Sigmoid colon (tissue), 4 donors: ENCODE measurements around the gene GAB2.

Experiments
- EP300 ChIP-seq, 4 donors: sonication (generic); formaldehyde crosslinking; IDR thresholded peaks; one replicate each; pipeline ENCODE4 v1.6.1; 2017; ENCODE audit warnings: antibody characterized with exemption in 4 of 4
- TF ChIP-seq, protein P1 (sequence below), 4 experiments: fragments of 450-650 bp in 3 of 4; fragments of 200-600 bp in 1 of 4; IDR thresholded peaks; one replicate each; pipeline ENCODE4 v1.5.1; 2016 to 2019; ENCODE audit warnings: antibody characterized with exemption in 4 of 4, mild to moderate bottlenecking in 3 of 4, moderate library complexity in 2 of 4

DNA sequence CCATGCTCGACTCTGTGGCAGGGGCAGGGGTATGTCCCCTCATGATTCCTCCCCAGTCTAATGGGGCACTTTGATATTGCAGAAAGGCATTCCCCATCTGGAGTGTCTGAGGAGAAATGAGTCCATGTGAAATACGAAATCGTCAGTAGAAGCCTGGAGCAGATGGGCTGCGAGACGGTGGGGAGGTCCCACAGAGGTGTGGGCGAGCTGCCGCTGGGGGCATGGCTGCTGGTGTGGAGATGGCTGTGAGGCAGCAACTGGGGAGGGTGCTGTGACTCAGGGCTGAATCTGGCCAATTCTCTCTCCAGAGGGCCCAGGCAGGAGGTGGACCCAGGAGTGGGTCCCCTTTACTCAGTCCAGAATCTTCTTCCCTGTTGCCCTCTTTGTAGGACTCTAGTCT lies 240.4 kb downstream of the GAB2 start:
- TF ChIP-seq, protein P1, sequence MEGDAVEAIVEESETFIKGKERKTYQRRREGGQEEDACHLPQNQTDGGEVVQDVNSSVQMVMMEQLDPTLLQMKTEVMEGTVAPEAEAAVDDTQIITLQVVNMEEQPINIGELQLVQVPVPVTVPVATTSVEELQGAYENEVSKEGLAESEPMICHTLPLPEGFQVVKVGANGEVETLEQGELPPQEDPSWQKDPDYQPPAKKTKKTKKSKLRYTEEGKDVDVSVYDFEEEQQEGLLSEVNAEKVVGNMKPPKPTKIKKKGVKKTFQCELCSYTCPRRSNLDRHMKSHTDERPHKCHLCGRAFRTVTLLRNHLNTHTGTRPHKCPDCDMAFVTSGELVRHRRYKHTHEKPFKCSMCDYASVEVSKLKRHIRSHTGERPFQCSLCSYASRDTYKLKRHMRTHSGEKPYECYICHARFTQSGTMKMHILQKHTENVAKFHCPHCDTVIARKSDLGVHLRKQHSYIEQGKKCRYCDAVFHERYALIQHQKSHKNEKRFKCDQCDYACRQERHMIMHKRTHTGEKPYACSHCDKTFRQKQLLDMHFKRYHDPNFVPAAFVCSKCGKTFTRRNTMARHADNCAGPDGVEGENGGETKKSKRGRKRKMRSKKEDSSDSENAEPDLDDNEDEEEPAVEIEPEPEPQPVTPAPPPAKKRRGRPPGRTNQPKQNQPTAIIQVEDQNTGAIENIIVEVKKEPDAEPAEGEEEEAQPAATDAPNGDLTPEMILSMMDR (IDR thresholded peaks at IDR 0.05): no peak
- TF ChIP-seq EP300 (IDR thresholded peaks at IDR 0.05): no peak
